ENCODE results near the gene INSRR.

Gene INSRR

GRCh38 chr1:156873659-156874058 is 14.7 kb upstream of the INSRR start:
- no peak overlapping the region for H3K4me3 ChIP-seq (ENCODE audit: low read depth in 1 of 2, low read length in 1 of 2)
- H3K27me3 ChIP-seq: peaks cover 81% of the 10 kb centered on the region
- H3K27ac ChIP-seq: no peak overlapping the region
- no peaks in the 10 kb centered on the region for H3K36me3 ChIP-seq
- H3K9me3 ChIP-seq: no peaks in the 10 kb centered on the region
- no peak for TF ChIP-seq CTCF (IDR thresholded peaks at IDR 0.05)
- no peaks in the 10 kb centered on the region for H3K4me1 ChIP-seq (ENCODE audit: control insufficient read depth in 1 of 2, insufficient read depth in 1 of 2, low read depth in 1 of 2, low read length in 1 of 2)

DNA sequence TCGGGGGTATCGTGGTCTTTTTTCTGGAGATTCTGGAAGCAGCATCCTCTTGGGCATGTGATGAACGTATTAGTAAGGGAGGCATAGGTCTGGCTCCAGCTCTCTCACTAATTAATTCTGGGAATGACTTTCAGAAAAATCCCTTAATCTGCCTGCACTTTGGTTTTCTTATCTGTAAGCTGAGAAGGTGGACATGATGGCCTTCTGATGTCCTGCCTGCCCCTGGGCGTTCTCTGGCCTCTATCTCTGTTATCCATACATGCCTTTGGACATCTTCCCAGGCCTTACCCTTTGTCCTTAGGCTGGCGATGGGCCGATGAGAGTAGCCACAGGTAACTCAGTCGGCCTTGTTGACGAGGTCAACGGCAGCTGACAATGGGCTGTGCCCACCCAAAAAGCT is 10.5 kb upstream of the INSRR start:
- H3K27me3 ChIP-seq: peaks cover 75% of the 10 kb centered on the region
- no peak overlapping the region for H3K27ac ChIP-seq
- H3K4me1 ChIP-seq (ENCODE audit: control insufficient read depth in 1 of 2, insufficient read depth in 1 of 2, low read depth in 1 of 2, low read length in 1 of 2): no peaks in the 10 kb centered on the region
- H3K36me3 ChIP-seq: no peaks in the 10 kb centered on the region
- no peak overlapping the region for H3K4me3 ChIP-seq (ENCODE audit: low read depth in 1 of 2, low read length in 1 of 2)
- no peak for TF ChIP-seq CTCF (IDR thresholded peaks at IDR 0.05)
- no peaks in the 10 kb centered on the region for H3K9me3 ChIP-seq

DNA sequence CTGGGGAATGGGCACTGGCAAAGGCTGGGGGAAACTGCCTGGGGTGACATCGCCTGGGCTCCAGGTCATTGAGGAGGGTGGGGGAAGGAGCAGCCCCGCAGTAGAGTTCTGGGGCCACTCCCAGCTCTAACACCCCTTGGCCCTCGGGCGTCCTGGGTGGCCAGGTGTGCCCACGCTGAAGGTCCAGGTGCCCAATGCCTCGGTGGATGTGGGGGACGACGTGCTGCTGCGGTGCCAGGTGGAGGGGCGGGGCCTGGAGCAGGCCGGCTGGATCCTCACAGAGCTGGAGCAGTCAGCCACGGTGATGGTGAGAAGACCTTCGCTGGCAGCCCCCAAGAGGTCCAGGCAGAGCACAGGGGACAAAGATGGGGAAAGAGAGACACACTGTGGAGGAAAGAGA is 9.4 kb upstream of the INSRR start:
- Histone ChIP-seq H3K27me3 (peaks cover 76% of the 10 kb centered on the region), H3K27ac (no peak overlapping the region), H3K4me3 (ENCODE audit: low read depth in 1 of 2, low read length in 1 of 2) (no peak overlapping the region), H3K9me3 (no peaks in the 10 kb centered on the region), H3K4me1 (ENCODE audit: control insufficient read depth in 1 of 2, insufficient read depth in 1 of 2, low read depth in 1 of 2, low read length in 1 of 2) (no peaks in the 10 kb centered on the region), H3K36me3 (no peaks in the 10 kb centered on the region)
- TF ChIP-seq CTCF (IDR thresholded peaks at IDR 0.05): no peak

GRCh38 chr1:156866249-156866909 is 7.5 kb upstream of the INSRR start:
- H3K9me3 ChIP-seq: no peaks in the 10 kb centered on the region
- H3K4me3 ChIP-seq (ENCODE audit: low read depth in 1 of 2, low read length in 1 of 2): no peak overlapping the region
- H3K4me1 ChIP-seq (ENCODE audit: control insufficient read depth in 1 of 2, insufficient read depth in 1 of 2, low read depth in 1 of 2, low read length in 1 of 2): no peaks in the 10 kb centered on the region
- H3K27me3 ChIP-seq: peaks cover 86% of the 10 kb centered on the region
- no peak overlapping the region for H3K27ac ChIP-seq
- no peak for TF ChIP-seq CTCF (IDR thresholded peaks at IDR 0.05)
- H3K36me3 ChIP-seq: no peaks in the 10 kb centered on the region

DNA sequence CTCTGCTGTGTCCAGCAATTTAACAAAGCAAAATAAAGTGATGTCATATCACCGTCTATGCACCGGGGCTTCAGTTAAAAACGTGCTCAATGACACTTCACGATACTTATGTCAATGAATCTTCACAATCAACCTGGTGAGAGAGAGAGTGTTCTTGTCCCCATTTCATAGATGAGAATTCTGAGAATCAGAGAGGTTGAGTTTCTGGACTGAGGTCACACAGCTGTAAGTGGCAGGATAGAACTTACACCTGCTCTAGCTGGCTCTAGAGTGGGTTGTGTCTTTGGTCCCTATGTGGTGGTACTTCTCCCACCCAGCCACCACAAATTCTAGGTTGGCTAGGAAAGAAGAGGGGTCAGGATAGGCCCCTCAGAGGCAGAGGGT is 6.9 kb upstream of the INSRR start:
- H3K36me3 ChIP-seq: no peaks in the 10 kb centered on the region
- no peak for TF ChIP-seq CTCF (IDR thresholded peaks at IDR 0.05)
- no peaks in the 10 kb centered on the region for H3K4me1 ChIP-seq (ENCODE audit: control insufficient read depth in 1 of 2, insufficient read depth in 1 of 2, low read depth in 1 of 2, low read length in 1 of 2)
- no peak overlapping the region for H3K27ac ChIP-seq
- no peak overlapping the region for H3K4me3 ChIP-seq (ENCODE audit: low read depth in 1 of 2, low read length in 1 of 2)
- no peaks in the 10 kb centered on the region for H3K9me3 ChIP-seq
- H3K27me3 ChIP-seq: peaks cover 86% of the 10 kb centered on the region

DNA sequence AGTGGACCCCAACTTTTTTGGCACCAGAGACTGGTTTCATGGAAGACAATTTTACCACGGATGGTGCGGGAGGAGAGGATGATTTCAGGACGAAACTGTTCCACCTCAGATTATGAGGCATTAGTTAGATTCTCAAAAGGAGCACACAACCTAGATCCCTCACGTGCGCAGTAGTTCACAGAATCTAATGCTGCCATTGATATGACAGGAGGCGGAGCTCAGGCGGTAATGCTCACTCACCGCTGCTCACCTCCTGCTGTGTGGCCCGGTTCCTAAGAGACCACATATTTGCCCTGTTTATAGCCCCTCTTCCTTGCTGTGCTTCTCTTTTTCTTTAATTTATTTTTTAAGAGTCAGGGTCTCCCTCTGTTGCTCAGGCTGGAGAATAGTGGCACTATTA is 6.3 kb upstream of the INSRR start:
- TF ChIP-seq CTCF (IDR thresholded peaks at IDR 0.05): no peak
- Histone ChIP-seq H3K4me3 (ENCODE audit: low read depth in 1 of 2, low read length in 1 of 2) (no peak overlapping the region), H3K36me3 (no peaks in the 10 kb centered on the region), H3K27ac (no peak overlapping the region), H3K9me3 (no peaks in the 10 kb centered on the region), H3K27me3 (peaks cover 86% of the 10 kb centered on the region), H3K4me1 (ENCODE audit: control insufficient read depth in 1 of 2, insufficient read depth in 1 of 2, low read depth in 1 of 2, low read length in 1 of 2) (no peaks in the 10 kb centered on the region)

Measured in neutrophil (primary cell).